B cell (primary cell): ENCODE results near the gene CDC14C. TPM values are rescaled to one million over a fixed set of nuclear protein-coding genes. Genes with fewer than 3 reads are reported as not detected.

Source experiments
- ATAC-seq: fragments of 200-7000 bp; cut with Tn5 transposase; one replicate; pipeline ENCODE4 v1.10.0; 2021; ENCODE audit warnings: low read depth, mild to moderate bottlenecking, moderate number of reproducible peaks, moderate library complexity
- CTCF ChIA-PET: fragments of 350-600 bp; sonication (Branson Sonifier 250); formaldehyde crosslinking; loops from one replicate; lab custom pipeline; 2021; ENCODE audit warnings: antibody characterized with exemption, inconsistent platforms; lab: Charles Lee
- POLR2A ChIA-PET: fragments of 350-600 bp; sonication (Branson Sonifier 250); formaldehyde crosslinking; loops from one replicate; lab custom pipeline; 2021; ENCODE audit warnings: antibody characterized with exemption; lab: Charles Lee
- DNase-seq: peaks from one replicate; pipeline ENCODE4 v3.0.0; 2013
- H2AFZ ChIP-seq: 2 replicates; pipeline ENCODE4 v1.6.1; 2012; ENCODE audit warnings: mild to moderate bottlenecking, low read depth, low read length; ENCODE audit not compliant: insufficient read depth, poor library complexity, severe bottlenecking
- H3K27ac ChIP-seq, 2 donors: 1 replicate in 1 of 2; 2 replicates in 1 of 2; pipeline ENCODE4 v1.5.1; 2012 to 2013; ENCODE audit warnings: low read length in 2 of 2, mild to moderate bottlenecking in 2 of 2, moderate library complexity in 1 of 2
- H3K27me3 ChIP-seq, 4 experiments: fragments of 200-600 bp in 1 of 4; sonication (generic) in 1 of 4; replicated peaks in 1 of 4; 1 replicate in 2 of 4; 2 replicates in 2 of 4; pipeline versions ENCODE4 v1.6.1 to v1.7.0; 2013 to 2016; ENCODE audit warnings: low read length in 3 of 4, mild to moderate bottlenecking in 2 of 4, mixed read lengths in 1 of 4, moderate library complexity in 1 of 4; ENCODE audit not compliant: insufficient read depth in 4 of 4, control insufficient read depth in 3 of 4; ENCODE audit errors: control extremely low read depth in 1 of 4
- H3K36me3 ChIP-seq, 2 experiments: replicated peaks in 1 of 2; 1 replicate in 1 of 2; 2 replicates in 1 of 2; pipeline versions ENCODE4 v1.6.1 to v1.7.1; 2013; ENCODE audit warnings: low read length in 1 of 2; ENCODE audit not compliant: insufficient read depth in 2 of 2, control insufficient read depth in 1 of 2; ENCODE audit errors: control extremely low read depth in 1 of 2, extremely low read depth in 1 of 2
- H3K4me1 ChIP-seq, 2 donors: fragments of 200-600 bp in 1 of 2; sonication (generic) in 1 of 2; 1 replicate in 1 of 2; 2 replicates in 1 of 2; pipeline versions ENCODE4 v1.5.1 to v1.6.1; 2013 to 2017; ENCODE audit warnings: low read length in 2 of 2; ENCODE audit not compliant: control insufficient read depth in 2 of 2, insufficient read depth in 2 of 2
- H3K4me2 ChIP-seq: replicated peaks from 2 replicates; pipeline ENCODE3; 2012; ENCODE audit warnings: mild to moderate bottlenecking, low read depth, low read length; ENCODE audit not compliant: poor library complexity, severe bottlenecking
- H3K4me3 ChIP-seq, 5 experiments: fragments of 200-600 bp in 1 of 5; sonication (generic) in 1 of 5; 1 replicate in 3 of 5; 2 replicates in 2 of 5; pipeline versions ENCODE4 v1.5.1 to v1.7.0; 2011 to 2016; ENCODE audit warnings: low read length in 4 of 5, mild to moderate bottlenecking in 4 of 5, low read depth in 2 of 5, control low read depth in 1 of 5, moderate library complexity in 1 of 5; ENCODE audit not compliant: insufficient read depth in 1 of 5; ENCODE audit errors: control extremely low read depth in 1 of 5, extremely low read depth in 1 of 5
- H3K79me2 ChIP-seq: fragments of 200-600 bp; sonication (generic); one replicate; pipeline ENCODE4 v1.6.0; 2016; ENCODE audit warnings: low read length; ENCODE audit not compliant: control insufficient read depth, insufficient read depth
- H3K9ac ChIP-seq: fragments of 200-600 bp; sonication (generic); 2 replicates; pipeline ENCODE4 v1.6.1; 2017; ENCODE audit warnings: mild to moderate bottlenecking, low read length, moderate library complexity
- H3K9me3 ChIP-seq, 3 donors: one replicate each; pipeline versions ENCODE4 v1.6.1 to v1.7.1; 2013; ENCODE audit warnings: low read length in 2 of 3; ENCODE audit not compliant: control insufficient read depth in 2 of 3, insufficient read depth in 1 of 3; ENCODE audit errors: control extremely low read depth in 1 of 3
- H4K20me1 ChIP-seq: 2 replicates; pipeline ENCODE4 v1.6.0; 2012; ENCODE audit warnings: mild to moderate bottlenecking, low read length; ENCODE audit not compliant: insufficient read depth, control insufficient read depth, poor library complexity, severe bottlenecking
- H3K27ac Mint-ChIP-seq: one replicate; pipeline ENCODE4 v1.8.0; 2021; ENCODE audit warnings: mixed read lengths
- H3K27me3 Mint-ChIP-seq: one replicate; pipeline ENCODE4 v1.8.0; 2021; ENCODE audit warnings: mixed read lengths
- H3K4me1 Mint-ChIP-seq: one replicate; pipeline ENCODE4 v1.8.0; 2021; ENCODE audit warnings: mixed read lengths
- H3K4me3 Mint-ChIP-seq: one replicate; pipeline ENCODE4 v1.8.0; 2021; ENCODE audit warnings: mixed read lengths
- H3K9me3 Mint-ChIP-seq: one replicate; pipeline ENCODE4 v1.8.0; 2022; ENCODE audit warnings: mixed read lengths; ENCODE audit not compliant: insufficient read depth
- EZH2 ChIP-seq: IDR thresholded peaks from 2 replicates; pipeline ENCODE4 v1.6.1; 2012; ENCODE audit warnings: borderline replicate concordance, low read depth, mild to moderate bottlenecking, moderate library complexity, low read length; ENCODE audit not compliant: insufficient read depth, poor library complexity, severe bottlenecking
- WGBS: methylation state at CpG from one replicate; pipeline ENCODE4 v1.1.5; 2013; ENCODE audit warnings: missing lambda C conversion rate; ENCODE audit not compliant: insufficient coverage; 5-methylcytosine and 5-hydroxymethylcytosine counted together
- intact Hi-C: fragments of 100-400 bp; cut with micrococcal nuclease; formaldehyde crosslinking; loops from one replicate; pipeline ENCODE4 v1.10.0; 2022
- polyA plus RNA-seq: library from polyadenylated mRNA; depleted of rRNA; stranded (reverse); fragments of >200 nt; gene quantifications from 2 replicates; pipeline ENCODE4 v1.2.3, GENCODE V29; 2012
- total RNA-seq, 2 donors: library from RNA; stranded (reverse); fragments of 120-200 nt in 1 of 2; gene quantifications; 1 replicate in 1 of 2; 2 replicates in 1 of 2; pipeline versions ENCODE4 v1.2.3 to v1.2.4, GENCODE V29; 2013 to 2022
- TF ChIP-seq, protein P1 (sequence below): fragments of 200-600 bp; IDR thresholded peaks from one replicate; pipeline ENCODE4 v1.8.0; 2022; ENCODE audit warnings: antibody characterized with exemption, mild to moderate bottlenecking

The CDC14C gene
- total and polyA plus RNA-seq, 2 donors (not counting 1 experiment from before 2014, with no cell fraction given) = not detected

DNA sequence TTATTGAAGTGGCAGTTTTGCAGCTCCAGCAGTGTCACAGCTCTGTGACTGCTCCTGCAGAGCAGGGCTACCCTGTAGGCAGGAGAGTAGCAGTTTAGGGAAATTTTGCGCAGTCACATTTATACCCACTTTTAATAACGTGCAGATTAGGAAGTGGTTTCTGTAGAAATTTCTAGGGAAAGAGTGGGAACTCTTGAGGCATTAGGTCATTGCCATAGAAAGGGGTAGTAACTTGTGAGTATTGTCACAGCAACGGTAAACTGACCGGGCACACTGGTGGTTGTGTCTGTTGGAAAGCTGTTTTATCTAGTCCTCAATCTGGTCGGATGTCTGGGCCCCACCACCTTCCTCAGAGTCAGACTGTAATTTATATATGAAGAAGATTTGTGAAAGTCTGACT lies 51.9 kb downstream of the CDC14C start:
- no peaks in the 10 kb centered on the region for H3K79me2 ChIP-seq
- no peak overlapping the region for H3K4me2 ChIP-seq
- no CpG with 5 or more reads among the region's 5 CpGs for WGBS
- no peaks in the 10 kb centered on the region for H3K36me3 ChIP-seq
- CTCF ChIA-PET = no interaction called here
- no peak overlapping the region for H2AFZ ChIP-seq
- H3K27me3 ChIP-seq = no peaks in the 10 kb centered on the region
- no peaks in the 10 kb centered on the region for H3K4me1 Mint-ChIP-seq
- no peaks in the 10 kb centered on the region for H3K4me1 ChIP-seq
- H3K4me3 ChIP-seq = no peak overlapping the region
- no peaks in the 10 kb centered on the region for H4K20me1 ChIP-seq
- TF ChIP-seq, protein P1, sequence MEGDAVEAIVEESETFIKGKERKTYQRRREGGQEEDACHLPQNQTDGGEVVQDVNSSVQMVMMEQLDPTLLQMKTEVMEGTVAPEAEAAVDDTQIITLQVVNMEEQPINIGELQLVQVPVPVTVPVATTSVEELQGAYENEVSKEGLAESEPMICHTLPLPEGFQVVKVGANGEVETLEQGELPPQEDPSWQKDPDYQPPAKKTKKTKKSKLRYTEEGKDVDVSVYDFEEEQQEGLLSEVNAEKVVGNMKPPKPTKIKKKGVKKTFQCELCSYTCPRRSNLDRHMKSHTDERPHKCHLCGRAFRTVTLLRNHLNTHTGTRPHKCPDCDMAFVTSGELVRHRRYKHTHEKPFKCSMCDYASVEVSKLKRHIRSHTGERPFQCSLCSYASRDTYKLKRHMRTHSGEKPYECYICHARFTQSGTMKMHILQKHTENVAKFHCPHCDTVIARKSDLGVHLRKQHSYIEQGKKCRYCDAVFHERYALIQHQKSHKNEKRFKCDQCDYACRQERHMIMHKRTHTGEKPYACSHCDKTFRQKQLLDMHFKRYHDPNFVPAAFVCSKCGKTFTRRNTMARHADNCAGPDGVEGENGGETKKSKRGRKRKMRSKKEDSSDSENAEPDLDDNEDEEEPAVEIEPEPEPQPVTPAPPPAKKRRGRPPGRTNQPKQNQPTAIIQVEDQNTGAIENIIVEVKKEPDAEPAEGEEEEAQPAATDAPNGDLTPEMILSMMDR = no peak
- TF ChIP-seq EZH2 = no peak
- H3K27ac ChIP-seq = no peak overlapping the region
- H3K9ac ChIP-seq = no peak overlapping the region
- intact Hi-C loops = no loop called here
- ATAC-seq = no peak
- no peak overlapping the region for H3K4me3 Mint-ChIP-seq
- H3K27ac Mint-ChIP-seq = no peak overlapping the region
- no peaks in the 10 kb centered on the region for H3K9me3 ChIP-seq
- DNase-seq = no peak
- POLR2A ChIA-PET = no interaction called here
- H3K9me3 Mint-ChIP-seq = no peaks in the 10 kb centered on the region
- H3K27me3 Mint-ChIP-seq = no peaks in the 10 kb centered on the region

GRCh38 chr7:48976850-48977249 lies 52.5 kb downstream of the CDC14C start:
- DNase-seq = no peak
- POLR2A ChIA-PET = no interaction called here
- no peaks in the 10 kb centered on the region for H3K9me3 Mint-ChIP-seq
- no peak for TF ChIP-seq EZH2
- TF ChIP-seq, protein P1 = no peak
- H3K79me2 ChIP-seq = no peaks in the 10 kb centered on the region
- H3K27ac ChIP-seq = no peak overlapping the region
- H4K20me1 ChIP-seq = no peaks in the 10 kb centered on the region
- no peak overlapping the region for H3K4me3 ChIP-seq
- no peaks in the 10 kb centered on the region for H3K9me3 ChIP-seq
- no peak overlapping the region for H3K4me3 Mint-ChIP-seq
- no peak overlapping the region for H2AFZ ChIP-seq
- no peaks in the 10 kb centered on the region for H3K27me3 Mint-ChIP-seq
- intact Hi-C loops = no loop called here
- no peaks in the 10 kb centered on the region for H3K27me3 ChIP-seq
- no peak overlapping the region for H3K9ac ChIP-seq
- 93% methylated on average over 4 of the region's 5 CpGs for WGBS
- H3K36me3 ChIP-seq = no peaks in the 10 kb centered on the region
- no peak for ATAC-seq
- H3K27ac Mint-ChIP-seq = no peak overlapping the region
- H3K4me1 ChIP-seq = no peaks in the 10 kb centered on the region
- CTCF ChIA-PET = no interaction called here
- H3K4me1 Mint-ChIP-seq = no peaks in the 10 kb centered on the region
- H3K4me2 ChIP-seq = no peak overlapping the region
